NCI-H748 treated with DMSO at 0.1 percent for 48 hours (cell line): Measurements from ENCODE around the gene NECTIN2.
A peak's percentile ranks its signal among the peaks of the same experiment; 100 is the strongest.
"Not testable (repeated sequence)": the region's sequence is repeated elsewhere in the genome, so short reads cannot be mapped to it uniquely, and the experiment has no call there.

Experiments
- DNase-seq: peaks from one replicate; lab custom pipeline; 2025; lab: John Stamatoyannopoulos, UW

The NECTIN2 gene

GRCh38 chr19:44884566-44884965, 38.5 kb downstream of the NECTIN2 start:
- no peak for DNase-seq

- DNase-seq: no peak
Observed at GRCh38 chr19:44886141-44886540, 40.0 kb downstream of the NECTIN2 start.

DNA sequence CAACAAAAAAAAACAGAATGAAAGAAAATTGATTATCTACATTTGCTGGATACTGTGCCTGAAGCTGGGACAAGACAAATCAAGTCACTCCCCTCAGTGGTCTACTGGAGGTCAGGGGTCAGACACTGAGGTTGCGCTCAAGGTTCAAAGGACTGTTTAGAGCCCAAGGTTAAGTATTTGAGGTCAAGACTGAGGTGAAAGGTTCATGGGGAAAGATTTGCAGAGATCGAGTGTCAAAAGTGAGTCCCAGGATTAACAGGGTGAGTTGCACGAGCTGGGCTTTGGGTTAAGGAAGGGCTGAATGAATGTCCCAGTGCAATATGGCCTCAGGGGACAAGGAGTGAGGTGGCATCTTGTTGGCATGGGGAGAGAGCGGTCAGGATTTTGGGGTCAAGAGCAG, 41.6 kb downstream of the NECTIN2 start:
- DNase-seq: no peak

DNA sequence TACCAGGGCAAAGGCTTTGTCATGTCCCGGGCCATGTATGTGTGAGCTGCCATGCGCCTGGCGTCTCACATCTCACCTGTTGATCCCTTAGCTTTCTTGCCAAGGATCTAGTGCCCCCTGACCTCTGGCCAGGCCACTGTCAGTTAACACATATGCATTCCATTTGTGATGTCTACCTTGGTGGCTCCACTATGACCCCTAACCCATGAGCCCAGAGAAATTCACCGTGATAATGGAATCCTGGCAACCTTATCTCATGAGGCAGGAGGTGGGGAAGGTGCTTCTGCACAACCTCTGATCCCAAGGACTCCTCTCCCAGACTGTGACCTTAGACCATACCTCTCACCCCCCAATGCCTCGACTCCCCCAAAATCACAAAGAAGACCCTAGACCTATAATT, 42.2 kb downstream of the NECTIN2 start:
- not testable (repeated sequence) for DNase-seq

- DNase-seq: no peak
Observed at GRCh38 chr19:44889830-44890365, 43.8 kb downstream of the NECTIN2 start.

DNA sequence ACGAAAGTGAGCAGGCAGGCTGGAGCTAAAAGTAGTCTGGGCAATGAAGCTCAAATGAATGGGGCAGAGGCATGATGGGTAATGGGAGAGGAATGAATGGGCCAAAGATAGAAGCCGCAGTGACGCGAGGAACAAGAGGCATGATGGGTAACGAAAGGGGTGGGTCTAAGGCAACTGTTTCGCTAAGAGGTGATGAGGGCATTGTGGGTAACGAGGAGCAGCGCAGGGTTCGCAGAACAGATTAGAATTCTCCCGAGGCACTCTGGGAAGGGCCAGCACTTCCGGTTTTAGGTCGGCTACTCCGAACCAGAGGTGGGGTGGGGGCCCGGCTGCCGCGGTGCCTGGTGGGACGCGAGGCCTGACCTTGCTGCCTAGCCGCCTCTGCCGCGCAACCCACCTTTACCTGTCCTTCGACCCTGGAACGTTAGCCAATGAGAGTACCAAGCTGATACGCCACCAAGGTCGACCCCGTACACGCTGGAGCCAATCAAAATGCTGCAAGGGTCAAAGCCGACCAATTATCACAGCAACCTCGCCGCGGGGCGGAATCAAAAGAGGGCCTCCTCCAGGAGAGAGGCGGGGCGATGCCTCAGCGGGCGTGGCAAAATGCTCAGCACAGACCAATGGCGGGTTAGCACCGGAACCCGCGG, 44.4 kb downstream of the NECTIN2 start:
- DNase-seq: peak; percentile 100

DNA sequence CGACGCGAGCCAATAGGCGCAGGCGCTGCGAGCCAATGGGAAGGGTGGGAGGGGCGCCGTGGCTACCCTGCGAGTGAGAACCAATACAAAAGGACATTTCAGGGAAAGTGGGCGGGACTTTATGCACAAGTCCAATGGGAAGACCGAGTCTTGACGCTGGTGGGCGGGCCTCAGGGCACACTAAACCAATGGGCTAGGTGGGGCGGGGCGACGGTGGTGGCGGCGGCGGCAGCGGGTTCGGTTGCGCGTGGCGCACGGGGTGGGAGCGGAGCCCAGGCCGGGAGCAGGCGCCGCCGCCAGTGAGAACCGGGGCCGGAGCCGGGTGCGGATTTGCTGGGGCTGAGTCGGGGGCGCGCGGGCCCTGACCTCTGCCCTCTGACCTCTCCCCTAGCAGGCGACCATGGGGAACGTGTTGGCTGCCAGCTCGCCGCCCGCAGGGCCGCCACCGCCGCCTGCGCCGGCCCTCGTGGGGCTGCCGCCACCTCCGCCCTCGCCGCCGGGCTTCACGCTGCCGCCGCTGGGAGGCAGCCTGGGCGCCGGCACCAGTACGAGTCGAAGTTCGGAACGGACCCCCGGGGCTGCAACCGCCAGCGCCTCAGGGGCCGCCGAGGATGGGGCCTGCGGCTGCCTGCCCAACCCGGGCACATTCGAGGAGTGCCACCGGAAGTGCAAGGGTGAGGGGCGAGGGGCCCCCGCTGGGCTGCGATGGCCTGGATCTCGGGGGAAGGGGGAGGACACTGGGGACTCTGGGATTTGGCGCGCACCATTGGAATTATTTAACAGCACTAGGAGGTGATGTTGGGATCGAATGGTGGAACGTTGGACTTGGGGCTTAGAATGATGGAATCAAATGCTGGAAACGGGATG, 45.2 kb downstream of the NECTIN2 start, which contains the start of gene TOMM40:
TOMM40 (plus strand) TSS at position 239 of the 867 bp plus-strand sequence; CDS start at position 401, 162 bp downstream.
- DNase-seq: peak; percentile 100

GRCh38 chr19:44892932-44893331, 46.8 kb downstream of the NECTIN2 start:
- DNase-seq: no peak

GRCh38 chr19:44893332-44894051, 47.4 kb downstream of the NECTIN2 start:
- DNase-seq: no peak

- no peak for DNase-seq
Observed at GRCh38 chr19:44894052-44894400, 47.9 kb downstream of the NECTIN2 start.

- no peak for DNase-seq
Observed at GRCh38 chr19:44894946-44895345, 48.8 kb downstream of the NECTIN2 start.

- no peak for DNase-seq
Observed at GRCh38 chr19:44897835-44898234, 51.7 kb downstream of the NECTIN2 start.

DNA sequence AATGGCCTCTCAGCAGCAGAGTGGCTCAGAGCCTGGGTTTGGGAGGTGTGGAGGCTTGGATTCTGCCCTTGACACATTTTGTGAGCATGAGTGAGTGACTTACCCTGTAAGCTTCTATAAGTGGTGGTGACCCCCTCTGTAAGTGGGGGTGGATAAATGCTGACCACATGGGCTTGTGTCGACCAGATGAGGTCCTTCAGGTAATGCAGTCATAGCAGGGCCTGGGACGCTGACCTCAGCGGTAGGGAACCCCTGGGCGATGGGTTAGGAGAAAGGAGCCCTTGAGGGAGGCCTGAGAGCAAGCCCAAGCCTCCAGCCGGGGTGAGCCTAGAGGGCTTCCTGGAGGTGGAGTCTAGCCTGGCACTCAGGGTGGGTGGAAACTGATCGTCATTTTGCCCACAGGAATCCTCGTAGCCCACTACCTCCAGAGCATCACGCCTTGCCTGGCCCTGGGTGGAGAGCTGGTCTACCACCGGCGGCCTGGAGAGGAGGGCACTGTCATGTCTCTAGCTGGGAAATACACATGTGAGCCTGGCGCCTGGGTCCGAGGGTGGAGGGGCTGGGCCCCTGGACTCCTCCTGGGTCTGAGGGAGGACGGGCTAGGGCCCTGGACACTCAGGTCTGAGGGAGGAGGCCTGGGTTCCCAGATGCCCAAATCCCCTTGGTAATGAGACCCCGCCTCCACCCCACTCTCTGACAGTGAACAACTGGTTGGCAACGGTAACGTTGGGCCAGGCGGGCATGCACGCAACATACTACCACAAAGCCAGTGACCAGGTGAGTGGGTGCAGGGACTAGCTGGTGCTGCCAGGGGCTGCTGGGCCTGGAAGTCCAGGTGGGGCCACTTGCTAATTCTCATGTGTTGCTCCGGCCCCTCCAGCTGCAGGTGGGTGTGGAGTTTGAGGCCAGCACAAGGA, 54.5 kb downstream of the NECTIN2 start:
- no peak for DNase-seq

GRCh38 chr19:44903216-44903601, 57.1 kb downstream of the NECTIN2 start:
- DNase-seq: no peak

GRCh38 chr19:44903602-44904425, 57.7 kb downstream of the NECTIN2 start:
- DNase-seq: peak; percentile 29

DNA sequence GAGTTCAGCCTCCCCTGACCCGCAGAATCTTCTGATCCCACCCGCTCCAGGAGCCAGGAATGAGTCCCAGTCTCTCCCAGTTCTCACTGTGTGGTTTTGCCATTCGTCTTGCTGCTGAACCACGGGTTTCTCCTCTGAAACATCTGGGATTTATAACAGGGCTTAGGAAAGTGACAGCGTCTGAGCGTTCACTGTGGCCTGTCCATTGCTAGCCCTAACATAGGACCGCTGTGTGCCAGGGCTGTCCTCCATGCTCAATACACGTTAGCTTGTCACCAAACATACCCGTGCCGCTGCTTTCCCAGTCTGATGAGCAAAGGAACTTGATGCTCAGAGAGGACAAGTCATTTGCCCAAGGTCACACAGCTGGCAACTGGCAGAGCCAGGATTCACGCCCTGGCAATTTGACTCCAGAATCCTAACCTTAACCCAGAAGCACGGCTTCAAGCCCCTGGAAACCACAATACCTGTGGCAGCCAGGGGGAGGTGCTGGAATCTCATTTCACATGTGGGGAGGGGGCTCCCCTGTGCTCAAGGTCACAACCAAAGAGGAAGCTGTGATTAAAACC, 58.4 kb downstream of the NECTIN2 start:
- DNase-seq: no peak

DNA sequence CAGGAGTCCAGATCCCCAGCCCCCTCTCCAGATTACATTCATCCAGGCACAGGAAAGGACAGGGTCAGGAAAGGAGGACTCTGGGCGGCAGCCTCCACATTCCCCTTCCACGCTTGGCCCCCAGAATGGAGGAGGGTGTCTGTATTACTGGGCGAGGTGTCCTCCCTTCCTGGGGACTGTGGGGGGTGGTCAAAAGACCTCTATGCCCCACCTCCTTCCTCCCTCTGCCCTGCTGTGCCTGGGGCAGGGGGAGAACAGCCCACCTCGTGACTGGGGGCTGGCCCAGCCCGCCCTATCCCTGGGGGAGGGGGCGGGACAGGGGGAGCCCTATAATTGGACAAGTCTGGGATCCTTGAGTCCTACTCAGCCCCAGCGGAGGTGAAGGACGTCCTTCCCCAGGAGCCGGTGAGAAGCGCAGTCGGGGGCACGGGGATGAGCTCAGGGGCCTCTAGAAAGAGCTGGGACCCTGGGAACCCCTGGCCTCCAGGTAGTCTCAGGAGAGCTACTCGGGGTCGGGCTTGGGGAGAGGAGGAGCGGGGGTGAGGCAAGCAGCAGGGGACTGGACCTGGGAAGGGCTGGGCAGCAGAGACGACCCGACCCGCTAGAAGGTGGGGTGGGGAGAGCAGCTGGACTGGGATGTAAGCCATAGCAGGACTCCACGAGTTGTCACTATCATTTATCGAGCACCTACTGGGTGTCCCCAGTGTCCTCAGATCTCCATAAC, 59.5 kb downstream of the NECTIN2 start, which contains the start of gene APOE:
APOE (plus strand) TSS at position 360 of the 724 bp plus-strand sequence. CDS start 829 bp downstream, outside the sequence.
- DNase-seq: no peak

GRCh38 chr19:44907613-44908012, 61.5 kb downstream of the NECTIN2 start:
- DNase-seq: no peak
